Activated T-cell treated with anti-CD3 and anti-CD28 coated beads, Interleukin-2, amount 50 U/mL, for 24 hours (primary cell): ENCODE data around the gene MBTPS2.

Source experiments
- DNase-seq: peaks from one replicate; pipeline ENCODE4 v3.0.0-alpha.2; 2020
- H3K27ac Mint-ChIP-seq: 2 replicates; pipeline ENCODE4 v1.8.0; 2020; ENCODE audit warnings: mild to moderate bottlenecking, mixed read lengths
- H3K27me3 Mint-ChIP-seq: 2 replicates; pipeline ENCODE4 v1.8.0; 2020; ENCODE audit warnings: mixed read lengths
- H3K36me3 Mint-ChIP-seq: 2 replicates; pipeline ENCODE4 v1.8.0; 2020; ENCODE audit warnings: low read depth, mixed read lengths
- H3K4me1 Mint-ChIP-seq: 2 replicates; pipeline ENCODE4 v1.8.0; 2020; ENCODE audit warnings: low read depth, mixed read lengths
- H3K4me3 Mint-ChIP-seq: 2 replicates; pipeline ENCODE4 v1.8.0; 2020; ENCODE audit warnings: mild to moderate bottlenecking, moderate library complexity, mixed read lengths
- H3K9me3 Mint-ChIP-seq: 2 replicates; pipeline ENCODE4 v1.8.0; 2020; ENCODE audit warnings: mixed read lengths

Gene MBTPS2

GRCh38 chrX:21934414-21934813, 95.0 kb downstream of the MBTPS2 start:
- no peak overlapping the region for H3K4me3 Mint-ChIP-seq
- DNase-seq = no peak
- H3K27me3 Mint-ChIP-seq = peaks cover 21% of the 10 kb centered on the region
- no peak overlapping the region for H3K27ac Mint-ChIP-seq
- no peaks in the 10 kb centered on the region for H3K9me3 Mint-ChIP-seq
- H3K4me1 Mint-ChIP-seq = peaks cover 14% of the 10 kb centered on the region
- H3K36me3 Mint-ChIP-seq = no peaks in the 10 kb centered on the region
